IMR-90 (cell line): Measurements from ENCODE around the gene GSTK1. TPM values are rescaled to one million over a fixed set of nuclear protein-coding genes. Genes with fewer than 3 reads are reported as not detected.

Experiments used
- ATAC-seq: fragments of 200-7000 bp; cut with Tn5 transposase; 2 replicates; pipeline ENCODE4 v1.9.1; 2020; ENCODE audit warnings: low read depth, mild to moderate bottlenecking, moderate library complexity
- BruUV-seq: library from RNA; stranded (reverse); fragments of 400-500 nt; replicated peaks from 2 replicates; lab custom pipeline; 2021; lab: Mats Ljungman, UMichigan
- CTCF ChIA-PET: fragments of 300-600 bp; formaldehyde crosslinking; extraction: SDS; loops from one replicate; lab custom pipeline; 2021; ENCODE audit warnings: antibody characterized with exemption; lab: Yijun Ruan, JAX
- POLR2A ChIA-PET: fragments of 300-600 bp; sonication (Branson Sonifier 250); formaldehyde crosslinking; loops from one replicate; lab custom pipeline; 2022; ENCODE audit warnings: antibody characterized with exemption; ENCODE audit not compliant: unreplicated experiment; lab: Charles Lee
- DNase-seq: peaks from one replicate; pipeline ENCODE4 v3.0.0; 2013
- H2AFZ ChIP-seq: replicated peaks from 2 replicates; pipeline ENCODE3; 2013; ENCODE audit warnings: low read length, mild to moderate bottlenecking; ENCODE audit not compliant: poor library complexity
- H2AK5ac ChIP-seq: 2 replicates; pipeline ENCODE4 v1.6.1; 2013; ENCODE audit warnings: low read depth, low read length, inconsistent platforms
- H2AK9ac ChIP-seq: replicated peaks from 2 replicates; pipeline ENCODE3; 2013; ENCODE audit warnings: mild to moderate bottlenecking, low read depth, low read length, moderate library complexity; ENCODE audit not compliant: poor library complexity
- H2BK120ac ChIP-seq: 2 replicates; pipeline ENCODE4 v1.6.1; 2013; ENCODE audit warnings: low read depth, low read length, inconsistent platforms
- H2BK15ac ChIP-seq: 3 replicates; pipeline ENCODE4 v1.6.1; 2013; ENCODE audit warnings: low read depth, low read length, inconsistent platforms
- H2BK20ac ChIP-seq: 2 replicates; pipeline ENCODE4 v1.6.1; 2013; ENCODE audit warnings: low read depth, mild to moderate bottlenecking, inconsistent platforms, low read length, moderate library complexity
- H2BK5ac ChIP-seq: 2 replicates; pipeline ENCODE4 v1.6.1; 2013; ENCODE audit warnings: mild to moderate bottlenecking, low read depth, low read length, inconsistent platforms; ENCODE audit not compliant: poor library complexity, severe bottlenecking
- H3K14ac ChIP-seq: replicated peaks from 2 replicates; pipeline ENCODE4 v1.6.1; 2013; ENCODE audit warnings: low read depth, low read length, inconsistent platforms
- H3K18ac ChIP-seq: 2 replicates; pipeline ENCODE4 v1.6.1; 2013; ENCODE audit warnings: low read depth, low read length, control low read depth
- H3K23ac ChIP-seq: 2 replicates; pipeline ENCODE4 v1.6.1; 2013; ENCODE audit warnings: low read depth, low read length, inconsistent platforms
- H3K27ac ChIP-seq: 2 replicates; pipeline ENCODE4 v1.5.1; 2013; ENCODE audit warnings: mild to moderate bottlenecking, control low read depth, low read length; ENCODE audit not compliant: insufficient read depth
- H3K27me3 ChIP-seq: 2 replicates; pipeline ENCODE4 v1.6.1; 2013; ENCODE audit warnings: low read length; ENCODE audit not compliant: control insufficient read depth, insufficient read depth
- H3K36me3 ChIP-seq: 2 replicates; pipeline ENCODE4 v1.6.1; 2013; ENCODE audit warnings: low read length, mixed read lengths; ENCODE audit not compliant: control insufficient read depth, insufficient read depth
- H3K4ac ChIP-seq: 2 replicates; pipeline ENCODE4 v1.6.1; 2013; ENCODE audit warnings: low read depth, low read length, inconsistent platforms
- H3K4me1 ChIP-seq: 2 replicates; pipeline ENCODE4 v1.6.1; 2013; ENCODE audit warnings: low read length, mixed read lengths; ENCODE audit not compliant: control insufficient read depth, insufficient read depth
- H3K4me2 ChIP-seq: 2 replicates; pipeline ENCODE4 v1.6.1; 2013; ENCODE audit warnings: low read depth, mild to moderate bottlenecking, control low read depth, low read length, moderate library complexity
- H3K4me3 ChIP-seq: 2 replicates; pipeline ENCODE4 v1.5.1; 2013; ENCODE audit warnings: low read depth, mild to moderate bottlenecking, control low read depth, low read length, moderate library complexity; ENCODE audit not compliant: insufficient read depth
- H3K56ac ChIP-seq: 2 replicates; pipeline ENCODE4 v1.6.1; 2013; ENCODE audit warnings: low read length, inconsistent platforms; ENCODE audit not compliant: insufficient read depth; ENCODE audit errors: extremely low read depth
- H3K79me1 ChIP-seq, 2 experiments: 2 replicates each; pipeline ENCODE4 v1.6.1; 2013; ENCODE audit warnings: low read length in 2 of 2, inconsistent platforms in 1 of 2, low read depth in 1 of 2
- H3K9ac ChIP-seq: 2 replicates; pipeline ENCODE4 v1.6.1; 2013; ENCODE audit warnings: low read depth, low read length, control low read depth
- H3K9me1 ChIP-seq: 2 replicates; pipeline ENCODE4 v1.6.1; 2013; ENCODE audit warnings: low read length, inconsistent platforms; ENCODE audit not compliant: insufficient read depth
- H3K9me3 ChIP-seq: 2 replicates; pipeline ENCODE4 v1.6.1; 2013; ENCODE audit warnings: low read length; ENCODE audit not compliant: control insufficient read depth, insufficient read depth
- H4K20me1 ChIP-seq: 2 replicates; pipeline ENCODE4 v1.6.1; 2013; ENCODE audit warnings: low read length, inconsistent platforms; ENCODE audit not compliant: insufficient read depth
- H4K5ac ChIP-seq: 2 replicates; pipeline ENCODE4 v1.6.1; 2013; ENCODE audit warnings: mild to moderate bottlenecking, low read depth, low read length, control low read depth
- H4K8ac ChIP-seq, 2 experiments: 2 replicates each; pipeline ENCODE4 v1.6.1; 2013; ENCODE audit warnings: low read depth in 2 of 2, low read length in 2 of 2, control low read depth in 1 of 2, inconsistent platforms in 1 of 2
- H4K91ac ChIP-seq: 2 replicates; pipeline ENCODE4 v1.6.1; 2013; ENCODE audit warnings: low read depth, low read length, inconsistent platforms; ENCODE audit not compliant: insufficient read depth
- BHLHE40 ChIP-seq: fragments of 150-350 bp; IDR thresholded peaks from 2 replicates; pipeline ENCODE4 v1.6.1; 2016; ENCODE audit warnings: mild to moderate bottlenecking, low read depth, low read length
- CEBPB ChIP-seq: IDR thresholded peaks from 2 replicates; pipeline ENCODE4 v1.6.1; 2012; ENCODE audit warnings: low read depth, low read length, improper control_type of control experiment
- CHD1 ChIP-seq: IDR thresholded peaks from 2 replicates; pipeline ENCODE4 v1.6.1; 2012; ENCODE audit warnings: low read depth, low read length, improper control_type of control experiment
- CTCF ChIP-seq: conservative IDR thresholded peaks from 2 replicates; pipeline ENCODE4 v1.5.1; 2012; ENCODE audit warnings: mild to moderate bottlenecking, low read depth, low read length, improper control_type of control experiment
- ELK1 ChIP-seq: fragments of 150-350 bp; IDR thresholded peaks from 2 replicates; pipeline ENCODE4 v1.6.1; 2016; ENCODE audit warnings: low read depth, mild to moderate bottlenecking, low read length, moderate library complexity, borderline replicate concordance
- MAFK ChIP-seq: IDR thresholded peaks from 2 replicates; pipeline ENCODE4 v1.6.1; 2012; ENCODE audit warnings: low read depth, low read length, improper control_type of control experiment
- MAZ ChIP-seq: IDR thresholded peaks from 2 replicates; pipeline ENCODE4 v1.6.1; 2012; ENCODE audit warnings: low read depth, mild to moderate bottlenecking, low read length, improper control_type of control experiment, moderate library complexity, borderline replicate concordance
- MXI1 ChIP-seq: IDR thresholded peaks from 2 replicates; pipeline ENCODE4 v1.6.1; 2012; ENCODE audit warnings: low read depth, mild to moderate bottlenecking, low read length, moderate library complexity, borderline replicate concordance
- NFE2L2 ChIP-seq: fragments of 150-350 bp; IDR thresholded peaks from 2 replicates; pipeline ENCODE4 v1.6.1; 2016; ENCODE audit warnings: low read depth, mild to moderate bottlenecking, low read length
- POLR2A ChIP-seq: IDR thresholded peaks from 2 replicates; pipeline ENCODE4 v1.6.1; 2012; ENCODE audit warnings: mild to moderate bottlenecking, low read depth, low read length
- RAD21 ChIP-seq: IDR thresholded peaks from 2 replicates; pipeline ENCODE4 v1.6.1; 2012; ENCODE audit warnings: low read length, improper control_type of control experiment
- RCOR1 ChIP-seq: IDR thresholded peaks from 2 replicates; pipeline ENCODE4 v1.6.1; 2012; ENCODE audit warnings: mild to moderate bottlenecking, low read length, improper control_type of control experiment; ENCODE audit not compliant: insufficient replicate concordance
- RFX5 ChIP-seq: IDR thresholded peaks from 2 replicates; pipeline ENCODE4 v1.8.0; 2012; ENCODE audit warnings: low read depth, mild to moderate bottlenecking, low read length, moderate library complexity
- USF2 ChIP-seq: fragments of 150-350 bp; IDR thresholded peaks from 2 replicates; pipeline ENCODE4 v1.6.1; 2017; ENCODE audit warnings: mild to moderate bottlenecking, antibody characterized with exemption, low read length, low read depth
- WGBS, 2 experiments: methylation state at CpG; one replicate each; pipeline versions ENCODE4 v1.1.5 to v1.1.7; 2013; ENCODE audit warnings: missing lambda C conversion rate in 2 of 2; ENCODE audit not compliant: insufficient read length in 1 of 2; ENCODE audit errors: extremely low coverage in 2 of 2; 5-methylcytosine and 5-hydroxymethylcytosine counted together
- dilution Hi-C: fragments of 300-500 bp; cut with HindIII; formaldehyde crosslinking; loops from one replicate; pipeline ENCODE4 v1.14.3; 2018; ENCODE audit warnings: low sequenced_read_pairs; ENCODE audit not compliant: unreplicated experiment
- in situ Hi-C: fragments of 300-500 bp; cut with MboI; formaldehyde crosslinking; loops from 3 replicates; pipeline ENCODE4 v1.14.3; 2019; ENCODE audit warnings: low sequenced_read_pairs, inconsistent platforms, mixed read lengths
- intact Hi-C: fragments of 100-400 bp; cut with micrococcal nuclease; formaldehyde crosslinking; loops from 2 replicates; pipeline ENCODE4 v1.10.0; 2022
- polyA plus RNA-seq, 3 experiments: library from polyadenylated mRNA; depleted of rRNA; stranded (reverse); fragments of >200 nt; gene quantifications; 2 replicates each; pipeline ENCODE4 v1.2.3, GENCODE V29; 2012; ENCODE audit warnings: low replicate concordance in 1 of 3
- total RNA-seq: library from RNA; depleted of rRNA; stranded (reverse); fragments of >200 nt; gene quantifications from 2 replicates; pipeline ENCODE4 v1.2.3, GENCODE V29; 2012

GSTK1 gene
- total and polyA plus RNA-seq, 2 of the 4 experiments (the other 2 are of a cell fraction) = 64.9 to 111 TPM

- H3K27me3 ChIP-seq = no peaks in the 10 kb centered on the region
- H4K5ac ChIP-seq = no peak overlapping the region
- no peaks in the 10 kb centered on the region for H3K9me1 ChIP-seq
- ATAC-seq (peak; percentile 6; the same call in 1 of the 2 replicates), DNase-seq (peak; percentile 20)
- H2AK5ac ChIP-seq = no peak overlapping the region
- no peaks in the 10 kb centered on the region for H4K20me1 ChIP-seq
- no peak overlapping the region for H3K4ac ChIP-seq
- H2AFZ ChIP-seq = no peak overlapping the region
- CTCF ChIA-PET = interaction anchor here (1.8 kb wide), 1 partner anchor 19 kb away, joined by 10 read pairs; no protein-coding TSS in a partner anchor
- H3K23ac ChIP-seq = no peak overlapping the region
- intact Hi-C loops (loop anchor here (5.0 kb wide), 1 partner anchor 153 kb away; no protein-coding TSS in a partner anchor), dilution Hi-C loops (no loop called here), in situ Hi-C loops (no loop called here)
- no peak overlapping the region for H4K91ac ChIP-seq
- H3K56ac ChIP-seq = no peak overlapping the region
- POLR2A ChIA-PET = no interaction called here
- H2BK15ac ChIP-seq = no peak overlapping the region
- H3K18ac ChIP-seq = no peak overlapping the region
- TF ChIP-seq CHD1 (no peak), POLR2A (no peak), ELK1 (no peak), RAD21 (no peak), MAFK (no peak), CEBPB (no peak), CTCF (no peak), MXI1 (no peak), NFE2L2 (no peak), RCOR1 (no peak), RFX5 (no peak), USF2 (no peak), BHLHE40 (no peak), MAZ (no peak)
- no peaks in the 10 kb centered on the region; the same call in 1 of the 2 replicates for H3K4me1 ChIP-seq
- H3K4me2 ChIP-seq = peak overlapping the region; percentile 13; the same call in 1 of the 2 replicates
- H3K27ac ChIP-seq = no peak overlapping the region
- peaks cover 0 to 3% of the 10 kb centered on the region in 2 experiments; a peak in 3 of 4 replicates for H3K79me1 ChIP-seq
- no peaks in the 10 kb centered on the region for H3K36me3 ChIP-seq
- no peaks in the 10 kb centered on the region for H3K9me3 ChIP-seq
- no TSS peak for BruUV-seq
- no peak overlapping the region for H2BK5ac ChIP-seq
- no peak overlapping the region for H3K4me3 ChIP-seq
- no peak overlapping the region for H2BK20ac ChIP-seq
- 0% methylated on average over 1 of the region's 2 CpGs; no CpG with 5 or more reads in 1 of the 2 experiments for WGBS, 2 experiments
- H4K8ac ChIP-seq = no peak overlapping the region
- H2AK9ac ChIP-seq = no peak overlapping the region
- no peak overlapping the region for H3K14ac ChIP-seq
- H2BK120ac ChIP-seq = no peak overlapping the region
- H3K9ac ChIP-seq = no peak overlapping the region
Measured at GRCh38 chr7:143258831-143259230, 4.4 kb upstream of the GSTK1 start.
